ENCODE measurements around the gene EPX.

DNA sequence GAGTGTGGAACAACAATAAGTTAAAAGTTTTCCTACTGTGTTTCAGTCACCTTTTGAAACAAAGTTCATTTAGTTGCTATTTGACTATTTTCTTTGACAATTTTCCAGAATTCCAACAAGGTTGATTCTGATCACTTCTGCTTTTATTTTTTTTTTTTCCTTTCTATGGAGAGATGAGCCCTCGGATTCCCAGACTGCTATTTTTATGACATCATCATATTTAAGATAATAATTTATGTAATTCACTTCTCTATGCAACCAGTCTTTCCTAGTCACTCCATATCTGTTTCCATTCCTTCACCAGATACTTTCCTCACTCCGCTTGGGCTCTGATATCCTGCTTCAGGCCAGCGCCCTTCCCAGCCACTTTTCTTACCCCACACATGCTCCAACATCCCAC is 17.7 kb upstream of the EPX start:
- TF ChIP-seq CTCF (IDR thresholded peaks at IDR 0.05) (no peak), POLR2A (IDR thresholded peaks at IDR 0.05) (no peak)

Data from Peyer's patch (tissue), 4 donors.